Measurements from ENCODE around the gene CYSTM1.

Gene CYSTM1

DNA sequence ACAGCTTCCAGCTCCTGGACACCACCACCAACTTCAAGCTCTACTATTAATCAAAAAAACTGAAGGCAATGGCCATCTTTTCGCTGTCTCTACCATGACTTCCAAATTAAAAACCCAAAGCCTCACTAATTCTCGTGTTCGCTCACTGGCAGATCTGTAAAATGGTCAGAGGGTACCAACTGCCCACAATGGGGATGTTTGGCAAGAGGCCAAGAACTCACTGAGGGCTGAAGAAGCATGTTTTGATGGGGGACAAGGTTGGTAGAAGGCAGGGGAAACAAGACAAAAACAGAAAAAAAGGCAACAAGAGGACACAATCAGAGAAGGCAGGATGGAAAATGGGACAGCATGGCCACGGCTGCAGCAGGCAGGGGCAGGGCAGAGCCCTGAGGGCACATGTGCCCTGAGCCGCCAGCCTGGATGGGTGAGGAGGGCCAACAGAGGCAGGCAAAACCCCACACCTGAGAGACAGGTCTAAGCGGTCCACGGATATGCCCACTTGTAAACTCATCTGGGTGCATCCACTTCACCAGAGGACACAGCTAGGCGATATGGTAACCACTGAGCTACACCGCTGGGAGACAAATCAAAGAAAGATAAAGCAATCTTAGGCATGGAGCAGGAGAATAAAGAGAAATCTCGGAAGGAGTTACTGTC, 77.6 kb downstream of the CYSTM1 start:
- in situ Hi-C loops (cut with HindIII; ENCODE audit: low sequenced_read_pairs), result no loop called here

DNA sequence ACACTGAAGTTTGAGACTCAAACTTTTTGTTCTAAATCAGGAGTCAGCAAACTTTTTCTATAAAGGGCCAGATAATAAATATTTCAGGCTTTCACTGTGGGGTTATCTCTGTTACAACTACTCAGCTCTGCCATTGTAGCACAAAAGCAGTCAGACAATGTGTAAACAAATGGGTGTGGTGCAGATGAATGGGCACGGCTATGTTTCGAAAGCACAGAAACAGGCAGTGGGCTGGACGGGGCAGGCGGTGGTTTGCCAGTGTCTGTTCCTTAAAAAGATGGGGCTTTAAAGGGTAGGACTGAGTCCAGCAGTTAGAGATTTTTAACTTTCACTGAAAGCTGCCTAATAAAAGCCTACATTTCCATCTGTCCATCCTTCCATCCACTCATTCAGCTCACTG, 79.0 kb downstream of the CYSTM1 start:
- in situ Hi-C loops (cut with HindIII; ENCODE audit: low sequenced_read_pairs), result no loop called here

DNA sequence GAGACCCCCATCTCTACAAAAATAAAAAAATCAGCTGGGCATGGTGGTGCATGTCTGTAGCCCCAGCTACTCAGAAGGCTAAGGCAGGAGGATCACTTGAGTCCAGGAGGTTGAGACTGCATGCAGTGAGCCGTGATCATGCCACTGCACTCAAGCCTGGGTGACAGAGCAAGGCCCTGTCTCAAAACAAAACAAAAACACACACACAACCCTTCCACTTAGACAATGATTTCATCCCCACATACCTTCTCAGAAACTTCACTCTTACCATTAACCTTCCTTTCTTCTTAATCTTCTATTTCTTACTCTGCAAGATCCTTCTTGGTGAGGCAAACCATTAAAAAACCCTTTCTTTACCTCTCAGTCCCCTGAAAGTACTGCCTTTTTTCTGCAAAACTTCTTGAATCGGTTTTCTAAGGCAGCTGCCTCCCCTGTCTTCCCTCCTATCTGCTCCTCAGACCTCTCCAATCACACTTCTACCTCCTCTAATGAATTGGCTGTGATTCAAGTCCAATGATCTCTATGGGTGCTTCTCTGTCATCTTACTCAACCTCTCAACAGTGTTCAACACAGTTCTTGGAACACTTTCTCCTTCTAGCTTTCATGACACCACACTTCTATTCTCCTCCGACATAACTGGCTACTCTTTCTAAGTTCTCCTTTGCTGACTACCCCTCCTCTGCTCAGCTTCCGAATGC, 80.6 kb downstream of the CYSTM1 start:
- in situ Hi-C loops (cut with HindIII; ENCODE audit: low sequenced_read_pairs), result no loop called here

DNA sequence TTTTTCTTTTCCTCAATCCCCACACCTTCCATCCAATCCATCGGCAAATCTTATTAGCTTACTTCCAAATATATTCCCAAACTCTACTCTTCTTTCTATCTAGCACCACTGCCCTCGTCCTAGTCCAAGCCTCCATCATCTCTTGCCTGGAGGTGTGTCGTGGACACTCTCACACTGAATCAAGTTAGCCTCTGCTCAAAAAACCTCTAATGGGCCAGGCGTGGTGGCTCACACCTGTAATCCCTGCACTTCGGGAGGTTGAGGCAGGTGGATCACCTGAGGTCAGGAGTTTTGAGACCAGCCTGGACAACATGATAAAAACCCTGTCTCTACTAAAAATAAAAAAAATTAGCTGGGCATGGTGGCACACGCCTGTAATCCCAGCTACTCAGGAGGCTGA, 81.7 kb downstream of the CYSTM1 start:
- in situ Hi-C loops (cut with HindIII; ENCODE audit: low sequenced_read_pairs), result no loop called here

DNA sequence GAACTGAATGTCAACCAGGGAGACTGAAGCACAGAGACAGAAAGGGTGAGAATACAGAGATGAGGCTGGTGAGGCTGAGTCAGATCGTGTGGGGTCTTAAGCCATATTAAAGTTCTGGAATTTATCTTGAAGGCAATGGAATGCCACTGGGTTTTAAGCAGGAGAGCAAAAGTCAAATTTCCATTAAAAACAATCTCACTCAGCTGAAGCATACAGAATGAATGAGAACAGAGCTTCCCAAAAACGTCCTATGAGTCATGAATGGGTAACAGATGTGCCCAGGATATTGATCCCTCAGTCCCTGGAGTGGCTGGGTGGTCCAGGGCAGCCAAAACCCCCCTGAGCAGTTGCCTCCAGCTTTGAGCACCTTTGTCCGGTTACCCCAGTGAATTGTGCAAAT, 83.0 kb downstream of the CYSTM1 start:
- in situ Hi-C loops (cut with HindIII; ENCODE audit: low sequenced_read_pairs), result no loop called here

DNA sequence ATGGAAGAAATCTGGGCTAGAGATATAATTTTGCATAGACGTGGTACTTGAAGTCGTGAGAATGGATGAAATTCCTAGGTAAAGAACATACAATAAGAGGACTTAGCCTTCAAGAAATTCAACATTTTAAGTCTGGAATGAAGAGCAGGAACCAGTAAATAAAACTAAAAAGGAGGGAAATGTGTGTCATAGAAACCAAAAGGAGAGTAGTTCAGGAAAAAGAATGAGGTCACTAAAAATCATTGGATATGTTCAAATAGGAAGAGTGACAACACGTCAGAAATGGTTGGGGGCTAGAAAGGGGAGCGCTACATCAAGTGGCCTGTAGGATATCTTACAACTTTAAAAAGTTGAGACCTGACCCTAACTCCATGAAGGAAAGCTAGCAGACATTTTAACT, 83.9 kb downstream of the CYSTM1 start:
- in situ Hi-C loops (cut with HindIII; ENCODE audit: low sequenced_read_pairs), result no loop called here

DNA sequence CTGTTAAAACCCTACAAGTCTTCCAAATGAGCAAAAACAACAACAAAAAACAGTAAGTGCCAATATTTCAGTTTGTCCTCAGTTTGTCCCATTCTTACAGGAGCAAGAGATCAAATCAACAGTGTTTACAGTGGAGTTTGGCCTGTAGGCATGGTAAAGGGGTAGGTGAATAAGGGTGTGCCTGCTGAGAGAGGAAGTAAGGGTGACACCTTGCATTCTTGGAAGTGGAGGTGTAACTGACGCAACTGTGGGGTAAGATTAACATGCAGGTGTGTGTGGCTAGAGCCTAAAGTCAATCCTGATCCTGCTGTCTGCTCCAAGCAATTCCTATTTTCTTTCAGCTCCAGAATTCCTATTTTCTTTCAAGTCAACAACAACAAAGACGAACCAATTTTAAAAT, 84.5 kb downstream of the CYSTM1 start:
- in situ Hi-C loops (cut with HindIII; ENCODE audit: low sequenced_read_pairs), result no loop called here

DNA sequence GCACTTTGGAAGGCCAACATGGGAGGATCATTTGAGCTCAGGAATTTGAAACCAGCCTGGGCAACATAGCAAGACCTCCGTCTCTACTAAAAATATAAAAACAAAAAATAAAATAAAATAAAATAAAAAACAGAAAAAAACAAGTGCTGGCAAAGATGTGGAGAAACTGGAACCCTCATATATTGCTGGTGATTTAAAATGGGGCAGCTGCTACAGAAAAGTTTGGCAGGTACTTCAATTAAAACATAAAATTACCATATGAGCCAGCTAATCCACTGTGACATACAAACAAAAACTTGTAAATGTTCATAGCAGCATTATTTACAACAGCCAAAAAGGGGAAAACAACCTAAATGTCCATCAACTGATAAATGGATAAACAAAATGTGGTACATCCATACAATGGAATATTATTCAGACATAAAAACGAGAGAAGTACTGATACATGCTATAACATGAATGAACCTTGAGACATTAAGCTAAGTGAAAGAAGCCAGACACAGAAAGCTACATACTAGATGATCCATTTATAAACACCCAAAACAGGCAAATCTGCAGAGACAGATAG, 85.2 kb downstream of the CYSTM1 start:
- in situ Hi-C loops (cut with HindIII; ENCODE audit: low sequenced_read_pairs), result no loop called here

DNA sequence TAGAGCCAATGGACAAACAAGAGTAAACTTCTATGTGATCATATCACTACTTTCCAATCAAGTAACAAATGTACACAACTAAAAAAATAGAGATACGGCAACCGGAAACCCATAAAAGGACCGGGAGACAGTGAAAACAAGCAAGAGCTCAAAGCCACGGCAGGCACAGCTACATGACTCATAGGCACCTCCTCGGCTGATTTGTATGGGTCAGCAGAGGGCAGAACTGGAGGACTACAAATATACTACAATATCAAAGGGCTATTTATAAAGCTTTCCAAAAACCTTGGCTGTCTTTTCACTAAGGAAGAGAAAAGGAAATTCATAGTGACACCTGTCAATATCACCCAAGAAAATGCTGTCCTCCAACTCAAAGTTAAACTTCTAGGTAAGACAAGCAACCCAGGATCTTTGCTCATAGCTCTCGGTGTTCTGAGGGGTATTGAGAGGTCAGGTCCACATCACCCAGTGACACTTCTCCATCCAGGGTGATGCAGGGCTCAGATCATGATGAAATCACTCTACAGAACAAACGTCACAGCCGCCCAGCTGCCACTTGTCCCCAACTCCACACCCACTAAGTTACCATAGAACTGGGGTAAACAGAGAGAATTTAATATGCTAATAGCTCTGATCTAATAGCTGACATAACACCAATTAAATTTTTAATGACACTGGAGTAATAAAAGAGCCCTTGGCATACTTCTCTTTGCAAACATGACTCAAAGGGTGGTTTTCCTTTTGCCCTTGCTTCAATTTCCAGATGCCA, 86.6 kb downstream of the CYSTM1 start:
- in situ Hi-C loops (cut with HindIII; ENCODE audit: low sequenced_read_pairs), result no loop called here

DNA sequence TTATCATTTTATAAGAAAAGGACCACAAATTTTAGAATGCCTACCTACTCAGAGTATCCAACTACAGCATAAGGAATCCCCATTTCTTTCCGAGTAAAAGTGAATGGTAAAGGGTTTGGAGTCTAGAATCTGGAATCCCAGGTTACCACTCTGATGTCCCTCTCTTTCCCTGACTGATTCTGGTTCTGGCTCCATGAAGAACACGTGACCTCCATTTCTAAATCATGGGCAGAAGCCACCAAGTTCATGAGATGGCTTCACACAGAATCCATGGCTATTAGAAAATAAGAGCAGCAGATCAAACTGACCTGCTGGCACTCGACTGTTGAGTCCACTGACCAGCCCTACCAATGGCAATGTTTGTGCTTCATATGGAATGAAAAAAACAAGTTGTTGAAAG, 87.2 kb downstream of the CYSTM1 start:
- in situ Hi-C loops (cut with HindIII; ENCODE audit: low sequenced_read_pairs), result no loop called here

DNA sequence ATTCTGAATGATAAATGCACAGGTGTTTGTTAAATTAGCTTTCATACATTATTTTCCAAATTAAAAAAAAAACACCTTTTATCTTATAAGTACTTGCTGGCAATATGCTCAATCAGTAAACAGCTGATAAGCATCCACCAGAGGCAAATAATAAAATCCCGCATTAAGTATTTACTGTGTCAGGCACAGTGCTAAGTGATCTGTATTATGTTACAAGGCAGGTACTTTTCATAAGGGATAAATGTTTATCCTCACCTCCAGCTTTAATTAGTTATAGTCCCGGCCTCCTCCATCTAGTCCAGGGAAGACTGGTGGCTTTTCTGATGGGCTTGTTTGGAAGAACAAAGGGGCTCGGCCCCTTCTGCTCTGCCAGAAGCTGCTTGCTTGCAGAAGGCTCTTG, 87.9 kb downstream of the CYSTM1 start:
- in situ Hi-C loops (cut with HindIII; ENCODE audit: low sequenced_read_pairs), result no loop called here

DNA sequence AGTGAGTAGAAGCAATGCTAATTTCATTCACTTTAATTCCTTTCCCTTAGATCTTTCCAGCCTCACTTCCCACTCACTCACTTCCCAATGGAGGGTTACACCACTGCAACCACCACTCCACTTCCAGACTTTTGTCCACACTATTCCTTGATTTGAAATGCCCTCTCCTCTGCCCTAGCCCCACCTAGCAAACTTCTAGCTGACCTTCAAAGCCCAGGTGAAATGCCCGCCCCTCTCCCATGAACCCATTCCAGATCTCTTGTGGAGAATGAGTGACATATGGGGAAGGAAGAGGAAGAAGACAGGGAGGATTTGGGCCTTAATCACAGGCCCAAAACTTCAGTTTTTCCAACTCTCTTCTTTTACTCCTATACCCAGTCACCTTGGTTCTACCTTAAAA, 90.9 kb downstream of the CYSTM1 start:
- in situ Hi-C loops (cut with HindIII; ENCODE audit: low sequenced_read_pairs), result no loop called here

DNA sequence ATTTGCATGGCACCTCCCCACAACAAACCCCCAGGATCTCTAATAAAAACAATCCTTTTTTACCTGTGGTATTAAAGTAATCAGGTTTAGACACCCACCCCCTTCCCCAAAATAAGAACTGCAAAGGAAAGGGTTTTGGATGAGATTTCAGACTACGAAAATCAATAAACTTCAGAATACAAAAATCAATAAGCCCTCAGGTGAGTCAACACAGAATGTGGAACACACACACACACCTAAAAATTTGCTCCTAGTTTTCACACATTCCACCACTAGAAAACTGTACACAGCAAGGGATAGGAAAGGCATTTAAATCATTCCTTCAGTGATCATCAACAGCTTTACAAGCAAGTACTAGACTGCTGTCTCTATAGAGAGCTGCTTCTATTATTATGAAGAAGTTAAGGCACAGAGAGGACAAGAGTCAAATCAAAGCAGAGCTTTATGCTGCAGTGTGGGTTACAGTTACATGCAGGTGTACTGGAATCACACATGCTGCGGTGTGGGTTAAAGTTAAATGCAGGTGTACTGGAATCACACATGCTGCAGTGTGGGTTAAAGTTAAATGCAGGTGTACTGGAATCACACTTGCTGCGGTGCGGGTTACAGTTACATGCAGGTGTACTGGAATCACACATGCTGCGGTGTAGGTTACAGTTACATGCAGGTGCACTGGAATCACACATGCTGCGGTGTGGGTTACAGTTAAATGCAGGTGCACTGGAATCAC, 91.6 kb downstream of the CYSTM1 start:
- in situ Hi-C loops (cut with HindIII; ENCODE audit: low sequenced_read_pairs), result no loop called here

DNA sequence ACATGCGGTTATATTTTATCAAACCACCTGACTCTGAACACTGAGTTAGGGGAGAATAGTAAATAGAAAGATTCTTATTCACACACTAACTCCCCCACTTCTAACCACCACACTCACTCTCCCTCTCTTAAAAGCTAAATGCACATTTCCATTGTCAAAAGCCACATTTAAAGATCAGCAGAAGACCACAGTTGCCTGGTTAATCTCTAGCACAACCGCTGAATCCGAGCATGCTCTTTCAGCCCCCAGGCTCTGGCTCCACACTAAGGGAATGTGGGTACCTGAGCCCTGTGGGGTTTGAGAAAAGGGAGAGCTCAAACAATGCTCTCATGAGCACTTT, 92.2 kb downstream of the CYSTM1 start:
- in situ Hi-C loops (cut with HindIII; ENCODE audit: low sequenced_read_pairs), result no loop called here

DNA sequence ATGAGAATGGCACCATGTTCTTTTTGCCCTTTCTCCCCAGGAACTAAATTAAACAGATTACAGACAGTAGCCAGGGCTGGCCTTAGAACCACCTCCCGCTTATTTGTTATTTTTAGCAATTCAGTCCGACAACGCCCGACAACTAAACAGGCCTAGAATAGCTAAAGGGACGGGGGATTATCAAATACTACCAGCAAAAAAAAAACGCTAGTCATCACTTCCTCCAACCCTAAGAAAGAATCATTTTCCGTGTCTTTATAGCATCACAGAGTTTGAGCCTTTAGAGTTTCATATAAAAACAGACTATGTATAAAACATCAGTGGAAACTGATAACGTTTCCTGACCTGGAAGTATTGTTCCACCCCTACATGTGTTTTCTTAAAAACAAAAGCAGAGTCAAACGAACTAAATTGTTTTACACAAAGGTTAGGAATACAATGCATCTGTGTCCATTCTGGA, 92.6 kb downstream of the CYSTM1 start:
- in situ Hi-C loops (cut with HindIII; ENCODE audit: low sequenced_read_pairs), result no loop called here

DNA sequence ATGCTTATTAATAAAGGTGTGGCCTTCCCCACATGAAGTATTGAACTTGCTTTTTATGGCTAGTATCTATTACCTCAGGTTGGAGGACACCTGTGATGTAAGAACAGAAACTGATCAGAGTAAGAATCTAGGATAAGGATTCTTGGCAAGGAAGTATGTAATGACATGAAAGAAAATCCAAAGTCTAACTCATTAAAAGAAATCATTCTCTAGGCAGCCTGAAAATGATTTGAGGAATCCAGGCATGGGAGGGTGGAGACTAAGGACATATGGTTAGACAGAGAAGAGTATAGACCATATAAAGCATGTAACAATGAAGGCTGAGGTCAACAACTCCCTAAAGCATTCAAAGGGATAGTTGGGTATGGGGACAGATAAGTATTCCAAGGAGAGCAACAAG, 95.0 kb downstream of the CYSTM1 start:
- in situ Hi-C loops (cut with HindIII; ENCODE audit: low sequenced_read_pairs), result no loop called here

DNA sequence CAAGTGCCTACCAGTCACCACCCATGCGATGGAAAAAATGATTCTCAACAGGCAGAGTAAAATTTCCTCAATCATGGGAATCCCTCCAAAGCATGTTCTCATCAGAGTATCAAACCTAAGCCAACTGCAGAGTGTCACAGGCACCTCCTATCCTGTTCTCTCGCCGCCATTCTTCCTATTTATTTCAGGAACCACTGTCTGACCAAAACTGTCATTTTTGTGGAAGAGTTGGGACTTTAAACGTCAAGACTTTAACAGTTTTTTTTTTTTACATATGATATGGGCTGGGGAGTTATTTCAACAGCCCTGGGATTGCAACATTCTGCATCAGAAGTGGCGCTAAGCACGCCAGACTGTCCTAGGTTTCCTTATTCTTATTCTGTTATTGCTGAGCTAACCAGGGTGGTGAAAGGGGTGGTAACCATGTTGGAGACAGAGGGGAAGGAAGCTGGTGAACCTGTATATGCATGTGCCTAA, 98.5 kb downstream of the CYSTM1 start:
- in situ Hi-C loops (cut with HindIII; ENCODE audit: low sequenced_read_pairs), result no loop called here

DNA sequence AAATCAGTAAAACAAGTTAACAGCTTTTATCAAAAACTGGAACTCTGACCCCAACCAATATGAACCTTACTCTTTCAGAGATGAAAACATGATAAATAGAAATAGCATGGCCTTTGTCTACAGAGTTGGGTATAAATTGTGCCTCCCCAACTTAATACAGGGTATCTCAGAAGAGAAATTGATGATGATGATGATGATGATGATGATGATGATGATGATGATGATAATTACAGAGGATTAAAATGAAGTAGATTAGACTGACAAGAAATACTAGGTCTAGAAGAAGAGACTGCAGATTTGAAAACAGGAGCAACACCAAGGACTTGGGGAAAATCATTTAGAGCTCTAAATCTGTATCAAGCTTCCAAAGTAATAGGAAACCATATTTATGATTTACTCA, 100.8 kb downstream of the CYSTM1 start:
- in situ Hi-C loops (cut with HindIII; ENCODE audit: low sequenced_read_pairs), result no loop called here

DNA sequence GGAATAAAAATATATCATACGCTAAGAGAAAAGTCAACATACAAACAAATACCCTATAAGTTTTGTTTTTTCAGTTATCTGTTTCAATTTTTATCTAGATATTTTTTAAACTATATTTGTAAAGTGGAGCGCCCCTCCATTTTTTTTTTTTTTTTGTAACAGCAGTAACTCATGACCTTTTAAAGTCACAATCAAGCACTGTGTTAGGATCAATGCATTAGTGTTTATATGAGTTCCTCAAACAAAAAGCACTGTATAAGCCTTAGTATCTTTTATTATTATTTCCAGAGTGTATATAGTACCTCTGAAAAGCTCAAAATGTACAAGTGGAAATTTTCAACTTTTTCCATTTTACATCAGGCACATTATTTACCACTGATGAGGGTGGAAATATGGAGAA, 107.3 kb downstream of the CYSTM1 start:
- in situ Hi-C loops (cut with HindIII; ENCODE audit: low sequenced_read_pairs), result no loop called here

DNA sequence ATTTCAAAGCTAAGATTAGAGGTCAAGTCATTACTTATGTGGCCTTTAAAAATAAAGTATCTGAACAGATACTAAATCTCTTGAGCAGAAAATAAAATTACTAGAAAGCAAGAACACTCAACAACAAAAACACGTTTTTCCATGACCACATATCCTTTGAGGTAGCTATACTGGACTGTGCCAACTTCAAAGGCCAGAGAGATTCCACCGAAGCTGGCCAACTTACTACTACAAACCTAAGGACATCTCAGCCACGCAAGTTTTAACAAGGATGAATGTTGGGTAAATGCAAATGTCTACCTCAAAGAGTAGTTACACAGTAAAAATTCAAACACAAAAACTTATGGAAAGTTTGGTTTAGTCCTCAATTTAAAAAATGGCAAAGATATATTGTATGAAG, 109.0 kb downstream of the CYSTM1 start:
- in situ Hi-C loops (cut with HindIII; ENCODE audit: low sequenced_read_pairs), result no loop called here

DNA sequence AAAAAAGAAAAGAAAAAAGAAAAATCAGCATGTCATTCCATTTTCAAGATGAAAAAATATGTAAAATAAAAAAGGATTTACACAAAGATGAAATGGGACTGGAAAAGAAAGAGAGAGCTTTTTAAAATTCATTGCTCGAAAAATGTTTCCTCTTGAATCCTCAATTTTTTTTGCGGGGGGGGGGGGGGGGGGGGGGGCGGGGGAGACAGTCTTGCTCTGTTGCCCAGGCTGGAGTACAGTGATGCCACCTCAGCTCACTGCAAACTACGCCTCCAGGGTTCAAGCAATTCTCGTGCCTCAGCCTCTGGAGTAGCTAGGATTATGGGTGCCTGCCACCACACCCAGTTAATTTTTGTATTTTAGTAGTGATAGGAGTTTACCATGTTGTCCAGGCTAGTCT, 111.4 kb downstream of the CYSTM1 start:
- in situ Hi-C loops (cut with HindIII; ENCODE audit: low sequenced_read_pairs), result no loop called here
